Gastroesophageal sphincter (tissue), 3 donors: ENCODE data around the gene NIP7.

Experiments used
- CTCF ChIP-seq, 4 experiments: fragments of 200-600 bp in 2 of 4; fragments of 450-650 bp in 2 of 4; sonication (generic) in 1 of 4; IDR thresholded peaks; one replicate each; pipeline ENCODE4 v1.5.1; 2017 to 2019; ENCODE audit warnings: antibody characterized with exemption in 4 of 4, mild to moderate bottlenecking in 2 of 4, moderate library complexity in 2 of 4
- EP300 ChIP-seq: sonication (generic); formaldehyde crosslinking; IDR thresholded peaks from one replicate; pipeline ENCODE4 v1.6.1; 2017; ENCODE audit warnings: antibody characterized with exemption, mild to moderate bottlenecking
- POLR2A ChIP-seq, 2 donors: fragments of 450-650 bp; IDR thresholded peaks; one replicate each; pipeline ENCODE4 v1.6.1; 2017; ENCODE audit warnings: antibody characterized with exemption in 2 of 2, mild to moderate bottlenecking in 2 of 2, moderate library complexity in 1 of 2
- POLR2AphosphoS5 ChIP-seq: sonication (generic); formaldehyde crosslinking; IDR thresholded peaks from one replicate; pipeline ENCODE4 v1.6.1; 2017; ENCODE audit warnings: antibody characterized with exemption

GRCh38 chr16:69327585-69328310, 11.8 kb upstream of the NIP7 start:
- no peak for TF ChIP-seq CTCF (IDR thresholded peaks at IDR 0.05)
- TF ChIP-seq POLR2AphosphoS5: no peak
- no peak for TF ChIP-seq EP300
- no peak for TF ChIP-seq POLR2A (IDR thresholded peaks at IDR 0.05)
